GOT3 (cell line): ENCODE measurements around the gene S100A3.
"Not testable (repeated sequence)": the region's sequence is repeated elsewhere in the genome, so short reads cannot be mapped to it uniquely, and the experiment has no call there.

ENCODE experiments used
- DNase-seq: peaks from one replicate; lab custom pipeline; 2025; ENCODE audit warnings: mixed read lengths; lab: John Stamatoyannopoulos, UW

The S100A3 gene

DNA sequence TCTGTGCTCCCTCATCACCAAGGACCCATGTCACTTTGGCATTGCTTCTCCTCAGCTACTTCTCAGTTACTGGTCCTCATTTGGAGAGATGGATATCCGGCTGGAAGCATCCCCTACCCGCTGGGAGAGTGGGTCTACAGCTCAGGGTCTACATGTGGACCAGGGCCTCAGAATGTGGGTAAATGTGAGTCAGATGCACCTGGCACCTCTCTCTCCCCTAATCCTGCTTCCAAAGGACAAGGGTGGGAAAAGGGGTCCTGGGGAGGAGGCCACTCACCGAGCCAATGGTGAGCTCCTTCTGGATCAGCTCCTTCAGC, 14.2 kb downstream of the S100A3 start:
- no peak for DNase-seq

DNA sequence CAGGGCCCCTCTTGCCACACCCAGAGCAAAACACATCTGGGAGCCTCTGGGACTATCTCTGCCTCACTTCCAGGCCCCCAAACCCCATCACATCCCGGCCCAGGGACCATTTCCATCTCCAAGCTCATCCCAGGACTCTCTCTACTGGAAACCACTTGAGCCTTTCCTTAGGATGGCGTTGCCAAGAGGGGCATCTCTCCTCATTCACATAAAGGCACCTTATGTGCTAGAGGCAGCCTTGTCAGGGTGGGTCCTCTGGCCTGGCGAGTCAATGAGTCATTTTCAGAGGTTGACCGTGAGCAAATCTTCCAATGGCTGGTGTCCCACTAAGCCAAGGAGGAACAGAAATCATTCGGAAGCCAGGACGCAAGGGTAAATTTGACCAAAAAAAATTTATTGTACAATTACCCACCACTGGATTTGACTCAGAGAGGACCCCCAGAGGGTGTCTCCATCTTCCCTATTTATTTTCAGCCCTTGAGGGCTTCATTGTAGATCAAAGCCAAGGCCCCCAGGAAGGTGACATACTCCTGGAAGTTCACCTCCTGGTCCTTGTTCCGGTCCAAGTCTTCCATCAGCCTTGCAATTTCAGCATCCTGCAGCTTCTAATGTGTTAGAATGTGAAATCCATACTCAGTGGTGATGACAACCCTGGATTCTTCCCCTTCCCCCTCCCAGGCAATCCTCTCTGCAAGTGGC, 14.7 kb downstream of the S100A3 start:
- DNase-seq, result no peak

DNA sequence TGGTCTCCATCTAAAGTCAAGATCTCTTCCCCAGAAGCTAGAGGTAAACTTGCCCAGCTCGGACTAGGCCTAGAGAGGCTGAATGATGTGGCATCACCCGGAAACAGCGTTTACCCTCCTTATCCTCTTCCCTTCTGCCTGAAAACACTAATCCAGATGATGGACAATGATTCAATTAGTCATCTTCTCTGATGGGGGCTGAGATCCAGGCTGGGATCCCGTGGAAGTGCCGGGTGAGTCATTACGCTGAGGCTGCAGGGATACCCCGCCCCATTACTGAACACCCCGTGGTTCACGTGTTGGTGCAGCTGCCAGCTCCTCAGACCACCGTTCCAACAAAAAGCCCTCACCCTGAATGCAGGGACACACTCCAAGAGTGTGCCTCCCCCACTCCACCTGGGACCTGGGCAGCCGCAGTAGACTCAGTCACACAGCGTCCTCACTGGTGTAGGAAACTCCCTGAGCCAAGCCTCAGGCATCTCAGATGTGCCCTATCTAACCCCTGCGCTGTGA, 15.3 kb downstream of the S100A3 start:
- peak; percentile 63 for DNase-seq

GRCh38 chr1:153532769-153533599, 16.1 kb downstream of the S100A3 start:
- DNase-seq, result peak; percentile 42

DNA sequence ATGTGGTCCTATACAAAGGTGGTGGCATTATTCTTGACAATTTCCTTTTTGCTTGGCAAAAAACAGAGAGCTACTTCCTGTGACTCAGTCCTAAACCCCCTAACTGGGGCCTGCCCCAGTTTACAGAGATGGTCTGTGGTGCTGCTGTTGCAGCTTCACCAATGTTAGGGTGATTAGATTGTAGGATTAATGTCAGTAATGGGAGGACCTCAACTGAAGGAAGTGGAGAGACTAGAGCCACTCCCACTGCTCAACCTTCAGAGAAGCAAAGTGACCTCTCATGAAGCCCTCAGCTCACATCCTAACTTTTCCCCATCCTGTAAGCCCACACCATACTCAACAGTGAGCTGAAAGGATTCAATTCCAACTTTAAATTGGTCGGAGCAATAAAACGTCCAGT, 16.9 kb downstream of the S100A3 start:
- no peak for DNase-seq

DNA sequence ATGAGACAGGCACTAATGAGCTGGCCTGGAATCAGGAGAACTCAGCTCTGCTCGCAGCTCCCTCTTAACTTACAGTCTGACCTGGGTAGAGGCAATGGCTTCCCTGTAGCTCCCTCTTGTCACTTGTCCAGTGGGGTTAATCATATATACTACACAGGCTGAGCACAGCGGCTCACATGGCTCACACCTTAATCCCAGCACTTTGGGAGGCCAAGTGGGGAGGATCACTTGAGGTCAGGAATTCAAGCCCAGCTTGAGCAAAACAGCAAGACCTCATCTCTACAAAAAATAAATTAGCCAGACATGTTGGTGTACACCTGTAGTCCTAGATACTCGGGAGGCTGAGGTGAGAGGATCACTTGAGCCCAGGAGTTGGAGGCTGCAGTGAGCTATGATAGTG, 17.4 kb downstream of the S100A3 start:
- no peak for DNase-seq

- DNase-seq, result no peak
Measured at GRCh38 chr1:153527683-153528040, 21.4 kb downstream of the S100A3 start.

DNA sequence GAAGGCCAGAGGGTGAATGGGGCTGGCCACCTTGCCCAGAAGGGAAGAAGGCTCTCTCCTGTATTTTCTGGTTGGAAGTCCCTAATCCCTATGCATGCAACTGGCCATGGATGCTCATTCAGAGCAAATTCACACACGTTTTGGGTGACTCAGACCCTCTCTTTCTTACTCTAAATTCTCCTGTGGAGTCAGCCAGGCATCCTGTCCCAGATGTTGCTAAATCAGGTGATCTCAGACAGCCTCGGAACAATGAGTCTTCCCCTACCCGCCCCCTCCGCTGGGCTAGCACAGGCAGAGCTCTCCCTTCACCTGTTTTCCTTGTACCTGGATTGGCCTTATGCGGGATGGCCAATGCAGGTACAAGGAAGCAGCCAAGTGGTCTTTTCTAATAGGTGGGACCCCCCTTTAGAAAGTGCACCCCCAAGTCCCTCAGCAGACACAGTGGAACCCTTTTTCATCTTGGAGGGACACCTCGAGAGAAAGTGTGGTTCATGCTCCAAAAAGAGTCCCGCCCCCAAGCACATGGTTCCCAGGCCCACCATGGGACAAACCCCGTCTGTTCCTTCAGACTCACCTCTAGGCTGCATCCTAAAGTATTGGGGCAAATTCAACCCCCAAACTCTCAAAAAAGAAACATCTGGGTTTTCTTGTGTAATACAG, 21.9 kb downstream of the S100A3 start:
- no peak for DNase-seq

DNA sequence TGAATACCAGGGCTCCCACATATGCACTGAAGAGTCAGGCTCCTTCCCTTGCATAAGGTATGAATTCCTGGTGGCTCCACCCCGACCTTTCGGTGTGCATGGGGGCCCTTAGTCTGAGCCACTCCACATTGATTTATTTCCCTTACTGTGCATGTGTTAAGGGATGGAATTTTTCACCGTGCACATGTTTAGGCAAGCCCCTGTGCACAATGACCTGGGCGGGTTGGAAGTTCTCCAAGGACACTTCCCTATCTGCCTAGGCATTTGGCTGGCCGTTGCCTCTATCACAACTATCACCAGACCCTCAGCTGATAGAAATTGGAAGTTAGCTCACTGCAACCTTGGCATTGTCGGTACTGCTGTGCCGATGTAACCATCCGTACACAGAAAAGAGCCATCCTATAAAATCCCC, 22.9 kb downstream of the S100A3 start:
- DNase-seq, result no peak

DNA sequence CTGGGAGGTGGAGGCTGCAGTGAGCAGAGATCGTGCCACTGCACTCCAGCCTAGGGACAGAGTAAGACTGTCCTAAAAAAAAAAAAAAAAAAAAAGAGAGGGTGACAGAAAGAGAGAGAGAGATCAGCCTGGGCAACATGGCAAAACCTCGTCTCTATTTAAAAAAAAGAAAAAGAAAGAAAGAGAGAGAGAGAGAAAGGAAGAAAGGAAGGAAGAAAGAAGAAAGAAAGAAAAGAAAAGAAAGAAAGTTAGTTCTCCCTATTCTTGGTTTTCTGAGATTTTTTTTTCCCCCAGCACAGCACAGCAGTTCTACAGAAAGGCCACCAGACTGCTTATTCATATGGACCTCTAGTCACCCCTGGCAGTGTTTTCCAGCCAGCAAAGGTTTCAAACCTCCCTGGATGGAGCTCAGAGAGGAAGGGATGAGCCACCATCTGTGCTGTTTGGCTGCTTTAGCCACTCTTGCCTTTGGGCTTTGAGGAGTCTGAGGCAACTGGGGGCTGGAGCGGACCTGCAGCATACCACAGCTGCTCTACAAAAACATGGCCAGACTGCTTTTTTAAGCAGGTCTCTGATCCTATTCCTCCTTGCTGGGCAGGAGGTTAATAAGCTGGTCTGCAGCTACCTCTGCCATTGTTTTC, 23.9 kb downstream of the S100A3 start:
- DNase-seq, result no peak

GRCh38 chr1:153522353-153523048, 26.6 kb downstream of the S100A3 start:
- not testable (repeated sequence) for DNase-seq

- not testable (repeated sequence) for DNase-seq
Measured at GRCh38 chr1:153521808-153522207, 27.2 kb downstream of the S100A3 start.

GRCh38 chr1:153520818-153521476, 28.1 kb downstream of the S100A3 start:
- DNase-seq, result no peak

DNA sequence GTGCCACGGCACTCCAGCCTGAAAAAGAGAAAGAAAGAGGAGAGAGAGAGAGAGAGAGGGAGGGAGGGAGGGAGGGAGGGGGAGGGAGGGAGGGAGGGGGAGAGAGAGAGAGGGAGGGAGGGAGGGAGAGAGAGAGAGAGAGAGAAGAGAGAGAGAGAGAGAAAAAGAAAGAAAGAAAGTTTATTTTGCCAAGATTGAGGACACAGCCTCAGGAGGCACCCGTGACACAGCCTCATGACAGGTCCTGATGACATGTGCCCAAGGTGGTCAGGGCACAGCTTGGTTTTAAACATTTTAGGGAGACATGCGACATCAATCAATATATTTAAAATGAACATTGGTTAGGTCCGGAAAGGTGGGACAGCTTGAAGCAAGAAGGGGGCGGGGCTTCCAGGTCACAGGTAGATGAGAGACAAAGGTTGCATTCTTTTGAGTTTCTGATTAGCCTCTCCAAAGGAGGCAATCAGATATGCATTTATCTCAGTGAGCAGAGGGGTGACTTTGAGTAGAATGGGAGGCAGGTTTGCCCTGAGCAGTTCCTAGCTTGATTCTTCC, 28.8 kb downstream of the S100A3 start:
- not testable (repeated sequence) for DNase-seq

GRCh38 chr1:153519242-153519641, 29.8 kb downstream of the S100A3 start:
- DNase-seq, result no peak

DNA sequence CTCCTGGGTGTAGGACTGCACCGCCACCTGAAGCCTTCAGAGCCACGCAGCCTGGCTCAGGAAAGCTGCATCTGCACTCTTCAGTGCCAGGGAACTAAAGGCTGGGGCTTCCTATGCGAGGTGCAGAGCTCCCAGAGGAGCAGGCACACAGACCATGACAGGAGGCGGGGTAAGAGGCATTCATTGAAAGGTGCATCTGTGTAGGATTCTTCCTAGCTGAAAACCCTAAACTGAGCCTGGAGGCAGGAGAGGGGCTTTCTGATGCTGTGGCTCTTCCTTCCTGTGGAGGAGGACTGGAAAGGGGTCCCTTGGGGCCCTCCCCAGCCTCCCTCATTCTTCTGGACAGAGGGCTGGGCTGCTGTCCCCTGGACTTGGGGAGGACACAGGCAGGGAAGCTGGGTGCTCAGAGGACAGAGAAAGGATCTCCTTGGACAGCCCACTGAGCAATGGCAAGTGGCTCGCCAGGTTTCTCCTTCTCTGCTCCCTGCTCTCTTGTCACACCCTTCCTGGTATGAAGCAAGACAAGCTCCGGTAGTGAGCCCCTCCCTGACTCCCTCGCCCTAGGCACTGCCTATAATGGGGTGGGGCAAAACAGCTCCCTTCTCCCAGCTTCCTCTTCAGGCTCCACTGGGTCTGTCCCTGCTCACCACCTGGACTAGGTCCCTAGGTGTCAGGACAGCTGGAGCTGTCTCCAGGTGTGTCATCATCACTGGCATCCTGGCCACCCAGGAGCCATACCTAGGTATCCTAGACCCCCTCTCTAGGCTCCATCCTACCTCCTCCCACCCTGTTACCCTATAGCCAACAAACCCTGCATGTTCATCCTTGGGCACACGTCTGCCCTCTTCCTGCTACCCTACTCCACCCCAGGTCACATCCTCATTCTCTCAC, 33.3 kb downstream of the S100A3 start:
- no peak for DNase-seq

GRCh38 chr1:153513666-153514065, 35.4 kb downstream of the S100A3 start:
- DNase-seq, result no peak

DNA sequence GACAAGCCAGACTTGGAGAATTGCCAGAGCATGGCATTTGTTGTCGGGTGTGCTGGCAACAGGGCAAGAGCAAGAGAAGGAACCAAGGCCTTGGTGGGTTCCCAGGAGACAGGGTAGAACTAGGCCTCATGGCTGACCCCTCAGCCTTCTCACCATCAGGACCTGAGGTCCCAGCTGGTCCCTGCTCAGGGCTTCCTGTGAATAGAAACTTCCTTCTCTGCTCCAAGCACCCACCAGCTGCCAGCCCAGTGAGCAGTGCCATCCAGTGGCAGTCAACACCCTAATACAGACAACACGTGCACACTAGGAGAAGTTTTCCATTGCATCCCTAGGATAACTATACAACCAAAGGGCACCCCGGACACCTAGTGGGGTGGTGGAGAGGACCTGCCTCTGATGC, 36.0 kb downstream of the S100A3 start:
- no peak for DNase-seq

DNA sequence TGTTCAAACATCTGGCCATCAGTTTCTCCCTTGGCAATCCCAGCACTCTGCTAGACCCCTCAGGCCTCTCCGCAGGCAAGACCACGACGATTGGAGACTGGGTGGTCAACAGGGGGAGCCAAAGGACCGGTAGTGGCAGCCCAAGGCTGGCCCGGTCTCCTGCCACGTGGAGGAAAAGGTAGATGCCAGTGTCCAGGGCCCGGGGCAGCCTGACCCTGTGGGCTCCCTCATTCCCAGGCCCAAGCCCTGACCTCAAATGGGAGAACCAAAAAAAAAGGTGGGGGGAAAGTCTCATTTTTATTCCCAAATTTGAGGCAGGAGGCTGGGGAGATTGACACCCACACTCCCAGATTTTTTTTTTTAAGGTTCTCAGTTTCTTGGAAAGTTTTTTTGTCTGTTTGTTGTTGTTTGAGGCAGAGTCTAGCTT, 38.1 kb downstream of the S100A3 start:
- no peak for DNase-seq
